A172 (cell line): Measurements from ENCODE around the gene MLH1. TPM values are rescaled to one million over a fixed set of nuclear protein-coding genes. Genes with fewer than 3 reads are reported as not detected.
A peak's percentile ranks its signal among the peaks of the same experiment; 100 is the strongest.

ENCODE experiments used
- DNase-seq: peaks from one replicate; pipeline ENCODE4 v3.0.0-alpha.2; 2015; ENCODE audit warnings: low spot score
- total RNA-seq: library from RNA; depleted of rRNA; stranded (reverse); fragments of >200 nt; shearing (Covaris generic); gene quantifications from 2 replicates; pipeline ENCODE4 v1.2.3, GENCODE V29; 2014

The MLH1 gene
- total RNA-seq, 1 experiment from 2014 or later, result 111 TPM

DNA sequence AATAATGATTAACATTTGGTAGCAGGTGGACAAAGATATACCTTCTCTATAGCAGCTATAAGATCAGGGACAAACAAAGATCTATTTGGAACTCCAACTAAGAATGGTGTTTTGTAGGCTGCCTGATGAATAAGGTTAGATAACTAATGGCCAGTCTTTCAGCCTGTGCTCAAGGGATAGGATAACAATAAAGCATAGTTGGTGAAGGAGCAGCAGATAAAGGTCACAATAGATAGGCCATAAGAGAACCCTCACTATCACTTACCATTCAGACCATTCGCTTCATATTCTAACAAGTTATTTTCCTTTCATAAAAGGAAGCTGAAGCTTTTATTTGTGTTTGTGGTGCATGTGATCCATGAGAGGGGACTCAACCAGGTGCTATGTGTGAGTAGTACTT is 20.2 kb upstream of the MLH1 start:
- DNase-seq, result no peak

DNA sequence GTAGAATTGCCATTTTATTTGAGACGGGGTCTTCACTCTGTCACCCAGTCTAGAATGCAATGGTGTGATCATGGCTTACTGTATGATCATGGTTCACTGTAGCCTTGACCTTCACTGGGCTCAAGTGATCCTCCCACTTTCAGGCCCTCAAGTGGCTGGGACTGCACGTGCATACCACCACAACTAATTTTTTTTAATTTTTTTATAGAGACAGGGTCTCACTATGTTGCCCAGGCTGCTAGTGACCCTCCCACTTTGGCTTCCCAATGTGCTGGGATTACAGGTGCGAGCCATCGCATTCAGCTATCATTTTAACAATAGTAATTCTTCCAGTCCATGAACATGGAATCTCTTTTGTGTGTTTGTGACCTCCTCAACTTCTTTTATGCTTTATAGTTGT is 12.3 kb upstream of the MLH1 start:
- DNase-seq, result no peak

DNA sequence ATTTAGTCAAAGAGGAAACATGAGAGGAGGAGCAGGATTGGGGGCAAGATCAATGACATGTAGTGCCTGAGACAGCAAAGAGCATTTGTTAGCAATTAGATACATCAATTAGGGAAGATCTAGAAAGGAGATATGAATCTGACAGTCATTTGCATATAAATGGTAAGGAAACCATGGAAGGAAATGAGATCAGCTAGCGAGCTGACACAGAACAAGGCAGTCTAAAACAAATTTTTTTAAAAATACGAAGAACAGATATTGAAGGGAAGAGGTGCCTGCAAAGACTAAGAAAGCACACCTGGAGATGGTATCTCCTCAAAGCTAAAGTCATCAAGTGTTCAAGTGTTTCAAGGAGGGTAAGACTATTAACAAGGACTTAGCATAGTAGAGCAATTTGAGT is 5.0 kb upstream of the MLH1 start:
- no peak for DNase-seq

DNA sequence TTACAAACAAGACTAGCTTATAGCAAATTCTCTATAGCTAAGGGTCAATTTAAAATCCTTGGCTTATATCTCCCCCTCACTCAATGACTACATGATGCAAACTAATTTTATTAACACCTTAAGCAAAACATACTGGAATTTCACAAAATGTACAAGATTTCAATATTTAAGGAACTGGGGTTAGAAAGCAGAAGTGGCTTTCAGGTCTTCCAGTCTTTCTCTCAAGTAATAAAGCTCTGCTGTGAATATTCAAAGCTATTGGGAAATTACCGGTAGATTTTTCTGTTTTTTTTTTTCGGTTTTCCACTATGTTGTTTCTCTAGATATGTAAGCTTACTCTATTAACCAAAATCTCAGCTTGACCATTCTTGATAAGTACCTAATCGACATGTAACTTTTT is 4.3 kb upstream of the MLH1 start:
- no peak for DNase-seq

DNA sequence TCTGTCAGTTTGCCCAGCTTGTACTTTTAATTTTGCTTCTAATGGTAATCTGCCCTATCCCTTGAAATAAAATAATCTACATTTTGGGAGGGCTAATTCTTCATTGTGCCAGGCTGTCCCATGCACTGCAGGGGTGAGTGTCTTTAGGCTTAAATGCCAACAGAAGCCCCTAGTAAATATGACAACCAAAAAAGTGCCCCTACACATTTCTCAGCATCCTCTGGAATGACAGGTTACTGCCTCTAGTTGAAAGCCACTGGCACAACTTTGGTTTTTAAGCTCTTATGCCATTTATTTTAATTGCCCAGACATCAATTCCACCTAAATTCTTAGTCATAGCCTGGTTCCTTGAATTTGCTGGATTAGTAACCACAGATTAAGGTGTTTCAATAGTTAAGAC is 3.8 kb upstream of the MLH1 start:
- DNase-seq, result no peak

DNA sequence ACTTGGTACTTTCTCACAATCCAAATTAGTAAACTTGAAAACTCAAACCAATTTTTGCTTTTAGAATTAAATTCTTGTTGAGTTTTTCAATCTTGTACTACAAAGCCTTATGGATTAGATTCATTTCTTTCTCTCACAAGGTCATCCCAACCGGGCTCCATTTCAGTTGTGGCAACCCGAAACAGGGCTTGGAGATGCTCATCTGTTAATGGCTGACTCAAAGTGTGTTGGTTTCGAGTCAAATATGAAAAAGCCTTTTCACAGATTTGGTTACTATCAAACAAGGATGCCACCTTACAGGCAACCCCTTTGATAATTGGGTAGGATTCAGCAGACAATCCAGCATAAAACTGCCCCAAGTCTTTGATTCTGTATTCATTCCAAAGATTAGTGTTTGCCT is 2.2 kb upstream of the MLH1 start:
- DNase-seq, result no peak

DNA sequence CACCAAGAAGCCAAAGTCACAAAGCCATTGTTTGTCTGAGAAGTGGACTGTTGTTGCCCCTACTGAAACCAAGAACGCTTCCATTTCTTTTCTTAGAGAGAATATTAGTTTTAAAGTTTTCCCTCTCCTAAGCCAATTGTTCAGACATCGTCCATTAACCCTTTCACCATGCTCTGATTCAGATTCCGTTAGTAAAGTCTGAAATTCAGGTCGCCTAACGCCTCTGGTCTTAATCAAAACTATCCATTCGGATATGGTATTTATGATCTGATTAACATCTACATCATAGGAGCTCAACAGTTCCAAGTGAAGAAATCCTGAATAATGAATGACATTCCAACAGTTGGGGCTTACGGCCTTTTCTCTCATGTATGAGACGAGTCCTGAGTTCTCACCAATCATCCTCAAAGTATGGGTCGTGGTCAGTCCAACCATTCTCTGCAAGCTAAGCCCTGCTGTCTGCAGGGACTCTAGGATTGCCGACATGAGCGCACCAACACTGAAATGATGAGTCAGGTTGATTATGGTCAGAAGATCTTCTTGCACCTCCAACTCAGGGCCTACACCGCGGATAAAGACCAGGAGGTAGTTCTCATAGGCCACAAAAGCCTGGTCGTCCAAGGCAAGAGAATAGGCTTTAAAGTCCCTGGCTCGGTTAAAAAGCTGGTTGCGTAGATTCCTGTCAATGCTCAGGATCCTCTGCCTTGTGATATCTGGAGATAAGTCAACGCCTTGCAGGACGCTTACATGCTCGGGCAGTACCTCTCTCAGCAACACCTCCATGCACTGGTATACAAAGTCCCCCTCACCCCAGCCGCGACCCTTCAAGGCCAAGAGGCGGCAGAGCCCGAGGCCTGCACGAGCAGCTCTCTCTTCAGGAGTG is 1.2 kb upstream of the MLH1 start:
- peak; percentile 61 for DNase-seq

DNA sequence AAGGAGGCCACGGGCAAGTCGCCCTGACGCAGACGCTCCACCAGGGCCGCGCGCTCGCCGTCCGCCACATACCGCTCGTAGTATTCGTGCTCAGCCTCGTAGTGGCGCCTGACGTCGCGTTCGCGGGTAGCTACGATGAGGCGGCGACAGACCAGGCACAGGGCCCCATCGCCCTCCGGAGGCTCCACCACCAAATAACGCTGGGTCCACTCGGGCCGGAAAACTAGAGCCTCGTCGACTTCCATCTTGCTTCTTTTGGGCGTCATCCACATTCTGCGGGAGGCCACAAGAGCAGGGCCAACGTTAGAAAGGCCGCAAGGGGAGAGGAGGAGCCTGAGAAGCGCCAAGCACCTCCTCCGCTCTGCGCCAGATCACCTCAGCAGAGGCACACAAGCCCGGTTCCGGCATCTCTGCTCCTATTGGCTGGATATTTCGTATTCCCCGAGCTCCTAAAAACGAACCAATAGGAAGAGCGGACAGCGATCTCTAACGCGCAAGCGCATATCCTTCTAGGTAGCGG is 452 bp upstream of the MLH1 start, which contains the start of gene EPM2AIP1:
Gene EPM2AIP1 (minus strand): TSS at position 326 of the 520 bp plus-strand sequence. CDS start 54 bp downstream, at position 272.
- no peak for DNase-seq

DNA sequence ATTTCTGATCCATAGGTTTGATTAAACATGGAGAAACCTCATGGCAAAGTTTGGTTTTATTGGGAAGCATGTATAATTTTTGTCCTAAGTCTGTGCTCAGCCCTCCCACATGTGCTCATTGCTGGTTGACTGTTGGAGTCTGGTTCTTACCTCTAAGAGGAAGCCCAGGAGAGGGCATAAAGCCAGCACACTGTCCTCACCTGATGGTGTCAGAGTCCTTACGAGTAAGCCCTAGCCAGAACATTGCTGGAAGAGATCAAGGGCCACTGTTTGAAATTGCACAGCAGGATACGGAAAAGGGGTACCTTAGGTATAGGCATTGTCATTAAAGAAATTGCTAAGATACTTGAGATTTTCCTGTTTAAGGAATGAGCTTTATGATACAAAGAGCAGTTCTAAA is 21.3 kb downstream of the MLH1 start:
- DNase-seq, result no peak

DNA sequence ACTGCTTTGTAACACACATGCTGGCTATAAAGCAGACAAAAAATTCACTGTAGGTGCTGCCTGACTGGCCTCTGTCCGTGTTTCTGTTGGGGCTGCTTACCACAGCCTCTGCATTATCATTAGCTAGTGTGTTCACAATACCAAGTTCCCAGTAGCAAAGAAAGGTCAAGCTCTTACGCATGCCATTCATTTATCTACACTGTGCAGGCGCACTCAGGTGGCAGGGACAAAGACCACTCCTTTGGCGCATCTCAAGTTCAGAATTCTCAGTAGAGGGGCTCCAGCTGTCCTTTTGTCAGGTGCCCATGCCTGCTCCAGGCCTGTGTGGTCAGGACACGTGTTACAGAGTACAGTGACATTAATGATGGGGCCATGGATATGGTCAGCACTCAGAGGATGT is 22.3 kb downstream of the MLH1 start:
- no peak for DNase-seq

DNA sequence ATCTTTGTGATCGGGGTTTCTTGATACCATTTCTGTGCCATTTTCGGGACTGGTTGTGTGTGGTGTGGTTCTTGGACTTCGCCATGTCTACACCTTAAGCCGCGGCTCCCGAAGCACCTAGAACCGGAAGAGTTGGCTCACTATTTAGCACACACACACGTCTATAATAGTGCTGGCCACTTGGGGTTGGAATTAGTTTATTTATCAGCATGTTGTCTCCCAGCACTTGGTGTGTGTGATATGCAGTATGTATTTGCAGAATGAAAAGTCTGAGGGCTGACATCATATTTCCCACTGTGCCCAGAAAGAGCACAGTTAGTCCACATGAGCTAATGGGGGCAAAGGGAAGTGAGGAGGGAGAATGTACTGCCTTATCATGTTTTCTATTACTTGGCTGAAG is 23.6 kb downstream of the MLH1 start:
- no peak for DNase-seq

DNA sequence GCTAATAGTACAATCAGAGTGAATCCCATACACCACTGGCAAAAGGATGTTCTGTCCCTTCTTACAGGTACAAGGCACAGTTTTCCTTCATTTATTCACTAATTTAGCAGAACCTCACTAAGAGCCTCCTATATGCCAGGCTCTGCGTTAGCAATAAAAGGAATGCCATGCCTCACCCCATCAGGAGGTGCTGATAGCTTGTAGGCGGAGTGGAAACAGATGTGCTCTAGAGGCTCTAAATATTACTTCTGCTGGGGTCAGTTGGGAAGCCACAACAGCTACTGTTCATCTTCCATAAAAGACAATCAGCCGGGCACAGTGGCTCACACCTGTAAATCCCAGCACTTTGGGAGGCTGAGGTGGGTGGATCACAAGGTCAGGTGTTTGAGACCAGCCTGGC is 24.4 kb downstream of the MLH1 start:
- no peak for DNase-seq

DNA sequence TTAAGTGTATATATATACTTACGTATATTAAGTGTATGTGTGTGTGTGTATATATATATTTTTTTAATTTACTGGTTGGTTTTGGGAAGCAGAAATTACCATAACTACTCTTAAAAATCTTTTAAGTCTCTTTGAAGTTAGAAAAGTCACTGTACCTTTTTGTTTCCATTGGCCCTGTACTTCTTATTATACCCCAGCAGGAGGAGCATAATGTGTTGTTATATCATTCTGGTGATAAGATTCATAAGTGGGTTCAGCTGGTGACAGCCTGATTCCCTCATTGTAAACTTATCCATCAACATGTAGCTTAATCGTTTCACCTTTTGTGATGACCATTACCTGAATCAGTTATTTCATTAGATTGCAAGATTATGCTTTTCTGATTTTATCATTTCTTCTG is 30.8 kb downstream of the MLH1 start:
- no peak for DNase-seq

DNA sequence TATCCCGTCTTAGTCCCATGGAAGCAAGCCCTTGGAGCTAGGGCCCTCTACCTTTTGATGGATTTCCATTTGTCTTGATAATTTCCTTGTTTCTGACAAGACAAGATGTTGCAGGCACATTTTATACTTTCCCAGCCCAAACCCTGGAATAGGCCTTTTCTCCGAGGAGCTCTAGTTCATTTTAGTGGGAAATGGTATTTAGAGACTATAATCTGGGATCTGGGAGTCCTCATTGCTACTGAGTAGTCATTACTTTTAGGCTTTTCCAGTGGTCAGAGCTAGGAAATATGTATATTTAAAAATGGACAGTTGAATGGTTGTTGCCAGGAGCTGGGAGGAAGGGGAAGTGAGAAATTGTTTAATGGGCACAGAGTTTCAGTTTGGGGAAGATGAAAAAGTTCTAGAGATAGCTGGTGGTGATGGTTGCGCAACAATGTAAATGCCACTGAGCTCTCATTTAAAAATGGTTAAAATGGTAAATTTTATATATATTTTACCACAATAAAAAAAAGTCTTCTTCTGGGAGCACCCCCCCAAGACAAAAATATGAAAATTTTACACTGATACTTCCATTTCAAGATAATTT is 31.6 kb downstream of the MLH1 start:
- no peak for DNase-seq

DNA sequence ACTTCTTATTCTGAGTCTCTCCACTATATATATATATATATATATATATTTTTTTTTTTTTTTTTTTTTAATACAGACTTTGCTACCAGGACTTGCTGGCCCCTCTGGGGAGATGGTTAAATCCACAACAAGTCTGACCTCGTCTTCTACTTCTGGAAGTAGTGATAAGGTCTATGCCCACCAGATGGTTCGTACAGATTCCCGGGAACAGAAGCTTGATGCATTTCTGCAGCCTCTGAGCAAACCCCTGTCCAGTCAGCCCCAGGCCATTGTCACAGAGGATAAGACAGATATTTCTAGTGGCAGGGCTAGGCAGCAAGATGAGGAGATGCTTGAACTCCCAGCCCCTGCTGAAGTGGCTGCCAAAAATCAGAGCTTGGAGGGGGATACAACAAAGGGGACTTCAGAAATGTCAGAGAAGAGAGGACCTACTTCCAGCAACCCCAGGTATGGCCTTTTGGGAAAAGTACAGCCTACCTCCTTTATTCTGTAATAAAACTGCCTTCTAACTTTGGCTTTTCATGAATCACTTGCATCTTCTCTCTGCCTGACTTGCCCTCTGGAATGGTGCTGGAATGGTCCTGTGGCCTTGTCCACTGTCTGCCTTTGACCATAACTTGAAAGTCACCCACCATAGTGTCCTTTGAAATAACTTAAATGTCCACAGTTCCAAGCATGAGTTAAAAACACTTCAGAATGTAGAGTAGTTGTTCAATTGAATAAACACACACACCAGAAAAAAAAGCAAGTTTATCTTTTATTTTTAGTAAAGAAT is 32.4 kb downstream of the MLH1 start:
- no peak for DNase-seq

DNA sequence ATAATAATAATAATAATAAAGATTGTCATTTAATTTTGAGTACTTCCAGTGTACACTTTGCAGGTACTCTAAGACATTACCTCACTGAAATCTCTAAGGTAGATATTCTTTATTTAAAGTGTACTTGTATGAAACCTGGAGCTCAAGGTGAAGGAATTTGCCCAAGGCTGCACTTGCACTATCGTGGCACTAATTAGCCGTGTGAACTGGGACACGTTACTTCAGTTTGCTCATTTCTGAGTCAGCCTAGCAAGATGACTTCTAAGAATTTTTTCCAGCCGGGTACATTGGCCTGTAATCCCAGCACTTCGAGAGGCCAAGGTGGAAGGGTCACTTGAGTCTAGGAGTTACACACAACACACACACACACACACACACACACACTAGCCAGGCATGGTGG is 33.5 kb downstream of the MLH1 start:
- DNase-seq, result no peak

DNA sequence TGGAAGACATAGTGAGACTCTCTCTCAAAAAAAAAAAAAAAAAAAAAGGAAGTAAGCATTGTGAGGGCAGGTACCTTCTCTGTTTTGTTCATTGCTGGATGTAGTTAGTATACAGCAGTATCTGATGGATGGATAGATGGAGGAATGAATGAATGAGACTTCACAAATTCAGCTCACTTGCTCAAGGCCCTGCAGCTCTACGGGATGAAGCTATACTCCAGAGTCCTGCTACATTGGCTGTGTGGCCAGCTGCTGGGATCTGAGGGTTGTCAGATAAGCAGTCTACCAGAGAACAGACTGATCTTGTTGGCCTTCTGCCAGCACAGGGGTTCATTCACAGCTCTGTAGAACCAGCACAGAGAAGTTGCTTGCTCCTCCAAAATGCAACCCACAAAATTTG is 35.0 kb downstream of the MLH1 start:
- DNase-seq, result no peak

DNA sequence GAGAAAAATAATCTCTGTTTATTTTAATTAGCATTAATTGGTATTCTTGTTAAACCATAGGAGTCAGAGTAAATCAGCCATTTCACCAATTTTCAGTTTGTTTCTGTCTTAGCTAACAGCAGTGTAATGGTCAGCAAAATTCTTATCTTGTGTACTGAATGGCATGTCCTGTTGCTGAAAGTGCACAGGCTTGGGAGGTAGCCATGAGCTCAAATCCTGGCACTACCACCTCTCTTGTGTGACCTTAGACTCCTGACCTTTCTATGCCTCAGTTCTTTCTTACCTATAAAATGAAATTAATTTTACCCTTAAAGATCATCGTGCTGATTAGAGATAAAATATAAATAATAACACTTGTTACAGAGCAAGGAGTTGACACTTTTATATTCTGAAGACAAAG is 35.8 kb downstream of the MLH1 start:
- no peak for DNase-seq

DNA sequence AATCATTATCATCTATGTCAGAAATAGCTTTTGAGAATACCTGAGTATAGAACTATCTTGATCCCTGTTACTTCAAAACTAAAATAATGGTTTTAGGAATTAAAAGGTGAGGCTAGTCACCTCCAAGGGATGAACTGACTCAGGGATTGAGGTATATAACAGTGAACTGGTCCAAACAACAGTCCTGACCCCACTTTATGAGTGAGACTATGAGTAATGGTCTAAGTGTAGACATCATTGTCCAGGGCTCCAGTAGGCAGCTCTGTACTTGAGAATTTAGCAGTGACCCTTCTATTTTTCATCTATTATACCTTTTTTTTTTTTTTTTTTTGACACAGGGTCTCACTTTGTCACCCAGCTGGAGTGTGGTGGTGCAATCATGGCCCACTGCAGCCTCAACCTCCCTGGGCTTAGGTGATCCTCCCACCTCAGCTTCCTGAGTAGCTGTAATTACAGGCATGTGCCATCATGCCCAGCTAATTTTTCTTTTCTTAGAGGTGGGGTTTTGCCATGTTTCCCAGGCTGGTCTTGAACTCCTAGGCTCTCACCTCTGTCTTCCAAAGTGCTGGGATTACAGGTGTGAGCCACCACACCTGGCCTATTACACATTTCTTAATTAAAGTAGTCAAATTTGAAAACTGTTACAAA is 36.3 kb downstream of the MLH1 start:
- no peak for DNase-seq

DNA sequence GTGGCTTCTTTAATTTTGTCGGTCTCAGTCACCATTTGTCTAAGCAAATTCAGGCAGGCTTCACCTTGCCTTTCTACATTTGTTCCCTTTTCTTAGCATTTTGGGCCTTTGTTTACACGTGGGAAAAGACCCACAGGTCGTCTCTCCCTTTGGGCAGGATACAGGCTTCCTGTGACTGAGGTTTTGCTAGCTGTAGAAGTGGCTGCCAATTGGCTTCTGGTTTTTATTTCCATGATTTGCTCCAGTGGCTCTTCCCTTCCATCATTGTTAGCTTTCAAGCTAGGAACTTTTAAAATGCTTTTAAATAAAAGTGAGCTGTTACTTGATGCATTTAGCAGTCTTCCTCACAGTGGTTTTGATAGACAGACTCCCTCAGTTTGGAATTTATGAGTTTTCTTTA is 37.3 kb downstream of the MLH1 start:
- DNase-seq, result no peak

DNA sequence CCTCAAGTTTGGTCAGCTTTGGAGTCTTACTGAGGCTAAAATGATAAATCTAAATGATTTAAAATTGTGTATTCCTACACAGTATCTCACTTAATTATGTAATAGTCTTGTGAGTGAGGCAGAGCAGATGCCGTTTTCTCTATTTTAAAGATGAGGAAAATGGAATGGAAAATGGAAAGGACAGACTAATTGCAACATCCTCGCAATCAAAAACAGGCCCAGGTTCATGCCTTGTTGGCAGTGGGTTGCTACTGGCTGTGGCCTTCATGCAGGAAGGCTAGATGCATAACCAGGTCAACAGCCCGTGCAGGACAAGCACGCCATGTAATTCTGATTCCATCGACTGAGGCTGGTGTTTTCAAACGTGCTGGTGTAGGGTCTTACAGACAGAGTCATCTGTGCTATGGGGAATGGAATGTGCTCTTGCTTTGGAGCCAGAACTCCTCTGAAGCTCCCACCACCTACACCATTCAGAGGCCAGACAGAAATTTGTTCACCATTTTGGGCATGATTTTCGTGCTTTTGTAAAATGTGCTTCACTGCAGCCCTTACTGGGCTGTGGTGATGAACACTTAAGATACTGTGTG is 37.9 kb downstream of the MLH1 start:
- DNase-seq, result no peak

DNA sequence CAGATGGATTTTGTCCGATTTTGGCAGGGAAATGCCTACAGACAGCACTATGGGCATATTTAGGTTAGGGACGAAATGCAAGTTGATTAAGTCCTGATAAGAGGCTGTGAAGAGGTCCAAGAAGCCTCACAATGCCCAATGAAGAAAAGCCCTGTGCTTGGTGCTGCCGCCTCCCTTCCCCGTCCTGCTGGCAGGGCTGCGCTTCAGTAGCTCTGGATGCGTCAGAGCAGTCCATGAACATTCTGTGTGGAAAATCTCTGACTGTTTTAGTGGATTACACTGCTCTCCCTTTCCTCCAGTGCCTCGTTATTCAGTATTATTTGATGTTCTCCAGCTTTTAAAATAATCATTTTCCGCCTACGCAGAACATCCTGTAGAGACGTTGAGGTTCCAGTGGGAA is 39.6 kb downstream of the MLH1 start:
- DNase-seq, result no peak
